ENCODE results near the gene DMRTC2. TPM values are rescaled to one million over a fixed set of nuclear protein-coding genes. Genes with fewer than 3 reads are reported as not detected.

DMRTC2 gene
- total RNA-seq, result not detected
- not detected for polyA plus RNA-seq

- Histone ChIP-seq H3K27ac (ENCODE audit: insufficient read depth, low read length, poor library complexity, severe bottlenecking) (no peak within 1 kb of the TSS), H3K27me3 (ENCODE audit: control insufficient read depth, insufficient read depth, low read length) (no peaks in the 10 kb centered on the region), H3K4me1 (ENCODE audit: control insufficient read depth, insufficient read depth, low read length, poor library complexity, severe bottlenecking) (no peaks in the 10 kb centered on the region), H3K4me3 (ENCODE audit: low read depth, low read length) (no peak within 1 kb of the TSS), H3K36me3 (ENCODE audit: control insufficient read depth, insufficient read depth, low read length) (no peaks in the 10 kb centered on the region), H3K9me3 (ENCODE audit: control insufficient read depth in 2 of 2, low read length in 2 of 2) (no peaks in the 10 kb centered on the region)
- H3K9me3 Mint-ChIP-seq, result no peaks in the 10 kb centered on the region
- H3K4me3 Mint-ChIP-seq, result no peak within 1 kb of the TSS
- no peak within 1 kb of the TSS for H3K27ac Mint-ChIP-seq
- ATAC-seq (ENCODE audit: low read depth in 2 of 2) (no peak), DNase-seq (no peak)
- H3K4me1 Mint-ChIP-seq, result no peaks in the 10 kb centered on the region
- peaks cover 17% of the 10 kb centered on the region for H3K27me3 Mint-ChIP-seq
- no peaks in the 10 kb centered on the region for H3K36me3 Mint-ChIP-seq
Measured at GRCh38 chr19:41845001-41845050, at the start of gene DMRTC2. Gene DMRTC2, plus strand, starts transcription at chr19:41845042. Its CDS starts 2,387 bp downstream, at chr19:41847429.

GRCh38 chr19:41796362-41796761 is 48.5 kb upstream of the DMRTC2 start, which contains the start of gene CEACAM3:
Gene CEACAM3, plus strand, starts transcription at chr19:41796587. Its CDS starts 91 bp downstream, at chr19:41796678.
- Histone ChIP-seq H3K4me3 (ENCODE audit: low read depth, low read length) (no peak within 1 kb of the TSS), H3K9me3 (ENCODE audit: control insufficient read depth in 2 of 2, low read length in 2 of 2) (no peaks in the 10 kb centered on the region), H3K4me1 (ENCODE audit: control insufficient read depth, insufficient read depth, low read length, poor library complexity, severe bottlenecking) (no peaks in the 10 kb centered on the region), H3K27ac (ENCODE audit: insufficient read depth, low read length, poor library complexity, severe bottlenecking) (no peak within 1 kb of the TSS), H3K36me3 (ENCODE audit: control insufficient read depth, insufficient read depth, low read length) (no peaks in the 10 kb centered on the region), H3K27me3 (ENCODE audit: control insufficient read depth, insufficient read depth, low read length) (peaks cover 5% of the 10 kb centered on the region)
- H3K27me3 Mint-ChIP-seq, result peaks cover 33% of the 10 kb centered on the region
- ATAC-seq (ENCODE audit: low read depth in 2 of 2) (no peak), DNase-seq (no peak)
- no peak within 1 kb of the TSS for H3K27ac Mint-ChIP-seq
- peaks cover 0 to 2% (median 0%) of the 10 kb centered on the region in 7 donors for H3K9me3 Mint-ChIP-seq
- H3K36me3 Mint-ChIP-seq, result no peaks in the 10 kb centered on the region
- H3K4me1 Mint-ChIP-seq, result peaks cover 0 to 8% (median 2%) of the 10 kb centered on the region in 4 donors
- H3K4me3 Mint-ChIP-seq, result no peak within 1 kb of the TSS

DNA sequence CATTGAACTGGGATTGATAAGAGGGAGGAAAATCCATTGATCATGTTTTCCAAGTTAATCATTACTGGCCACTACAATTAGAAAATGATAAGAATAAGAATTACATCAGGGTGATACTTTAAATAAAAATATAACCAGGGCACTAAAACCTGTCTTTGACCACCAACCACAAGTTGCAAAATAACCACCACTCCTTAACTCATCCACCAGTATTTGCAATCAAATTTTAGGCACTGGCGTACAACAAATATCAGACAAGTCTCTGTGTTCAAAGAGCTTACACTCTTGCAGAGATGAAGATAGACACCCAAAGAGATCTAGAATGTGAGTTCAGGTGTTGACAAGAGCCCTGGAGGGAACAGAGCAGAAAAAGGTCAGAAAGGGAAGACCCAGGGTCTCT is 47.9 kb upstream of the DMRTC2 start:
- H3K4me3 ChIP-seq (ENCODE audit: low read depth, low read length), result no peak overlapping the region
- Mint-ChIP-seq H3K4me3 (no peak overlapping the region), H3K27me3 (peaks cover 35% of the 10 kb centered on the region), H3K27ac (no peak overlapping the region), H3K36me3 (no peaks in the 10 kb centered on the region), H3K9me3 (peaks cover 0 to 2% (median 0%) of the 10 kb centered on the region in 7 donors), H3K4me1 (peaks cover 0 to 8% (median 2%) of the 10 kb centered on the region in 4 donors)
- no peaks in the 10 kb centered on the region for H3K4me1 ChIP-seq (ENCODE audit: control insufficient read depth, insufficient read depth, low read length, poor library complexity, severe bottlenecking)
- DNase-seq (no peak), ATAC-seq (ENCODE audit: low read depth in 2 of 2) (no peak)
- no peak overlapping the region for H3K27ac ChIP-seq (ENCODE audit: insufficient read depth, low read length, poor library complexity, severe bottlenecking)
- H3K36me3 ChIP-seq (ENCODE audit: control insufficient read depth, insufficient read depth, low read length), result no peaks in the 10 kb centered on the region
- H3K27me3 ChIP-seq (ENCODE audit: control insufficient read depth, insufficient read depth, low read length), result peaks cover 7% of the 10 kb centered on the region
- no peaks in the 10 kb centered on the region for H3K9me3 ChIP-seq (ENCODE audit: control insufficient read depth in 2 of 2, low read length in 2 of 2)

DNA sequence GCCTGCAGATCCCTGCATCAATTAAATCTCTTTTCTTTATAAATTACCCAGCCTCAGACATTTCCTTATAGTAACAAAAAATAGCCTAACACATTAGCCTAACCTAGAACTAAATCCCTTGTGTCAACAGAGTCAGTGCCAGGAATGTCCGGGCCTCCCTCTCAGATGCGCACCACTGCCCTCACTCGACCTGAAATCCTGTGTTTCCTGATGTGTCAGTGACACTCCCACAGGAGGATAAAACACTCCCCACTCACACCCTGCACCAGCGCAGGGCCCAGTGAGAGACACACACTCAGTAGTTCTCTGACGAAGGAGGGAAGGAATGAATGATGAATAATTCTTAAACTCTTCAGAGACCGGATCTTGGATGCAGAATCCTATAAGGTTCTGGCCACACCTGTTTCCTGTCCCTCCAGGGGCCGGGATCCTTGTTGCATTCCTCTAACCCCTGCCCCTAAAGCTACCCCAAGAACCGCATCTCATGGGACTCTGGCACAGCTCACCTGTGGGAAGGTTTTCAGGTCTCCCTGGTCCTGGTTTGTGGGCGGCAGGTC is 45.3 kb upstream of the DMRTC2 start:
- H3K36me3 ChIP-seq (ENCODE audit: control insufficient read depth, insufficient read depth, low read length), result no peaks in the 10 kb centered on the region
- no peaks in the 10 kb centered on the region for H3K9me3 ChIP-seq (ENCODE audit: control insufficient read depth in 2 of 2, low read length in 2 of 2)
- H3K27ac Mint-ChIP-seq, result no peak overlapping the region
- no peak for ATAC-seq (ENCODE audit: low read depth in 2 of 2)
- H3K36me3 Mint-ChIP-seq, result no peaks in the 10 kb centered on the region
- no peak overlapping the region for H3K4me3 Mint-ChIP-seq
- H3K27me3 ChIP-seq (ENCODE audit: control insufficient read depth, insufficient read depth, low read length), result peaks cover 3% of the 10 kb centered on the region
- peaks cover 0 to 19% (median 5%) of the 10 kb centered on the region in 4 donors for H3K4me1 Mint-ChIP-seq
- H3K27me3 Mint-ChIP-seq, result peaks cover 34% of the 10 kb centered on the region
- H3K9me3 Mint-ChIP-seq, result no peaks in the 10 kb centered on the region
- no peak for DNase-seq
- no peaks in the 10 kb centered on the region for H3K4me1 ChIP-seq (ENCODE audit: control insufficient read depth, insufficient read depth, low read length, poor library complexity, severe bottlenecking)
- no peak overlapping the region for H3K27ac ChIP-seq (ENCODE audit: insufficient read depth, low read length, poor library complexity, severe bottlenecking)
- no peak overlapping the region for H3K4me3 ChIP-seq (ENCODE audit: low read depth, low read length)

- H3K4me3 ChIP-seq (ENCODE audit: low read depth, low read length), result no peak overlapping the region
- Mint-ChIP-seq H3K4me1 (peaks cover 0 to 26% (median 4%) of the 10 kb centered on the region in 4 donors), H3K9me3 (no peaks in the 10 kb centered on the region), H3K4me3 (no peak overlapping the region), H3K36me3 (no peaks in the 10 kb centered on the region), H3K27ac (peak overlapping the region in 1 of 3 donors; percentile 24), H3K27me3 (peaks cover 33% of the 10 kb centered on the region)
- no peaks in the 10 kb centered on the region for H3K36me3 ChIP-seq (ENCODE audit: control insufficient read depth, insufficient read depth, low read length)
- peaks cover 2% of the 10 kb centered on the region for H3K27me3 ChIP-seq (ENCODE audit: control insufficient read depth, insufficient read depth, low read length)
- DNase-seq (no peak), ATAC-seq (ENCODE audit: low read depth in 2 of 2) (no peak)
- H3K4me1 ChIP-seq (ENCODE audit: control insufficient read depth, insufficient read depth, low read length, poor library complexity, severe bottlenecking), result no peaks in the 10 kb centered on the region
- no peaks in the 10 kb centered on the region for H3K9me3 ChIP-seq (ENCODE audit: control insufficient read depth in 2 of 2, low read length in 2 of 2)
- H3K27ac ChIP-seq (ENCODE audit: insufficient read depth, low read length, poor library complexity, severe bottlenecking), result no peak overlapping the region
Measured at GRCh38 chr19:41801031-41801430, 43.8 kb upstream of the DMRTC2 start.

DNA sequence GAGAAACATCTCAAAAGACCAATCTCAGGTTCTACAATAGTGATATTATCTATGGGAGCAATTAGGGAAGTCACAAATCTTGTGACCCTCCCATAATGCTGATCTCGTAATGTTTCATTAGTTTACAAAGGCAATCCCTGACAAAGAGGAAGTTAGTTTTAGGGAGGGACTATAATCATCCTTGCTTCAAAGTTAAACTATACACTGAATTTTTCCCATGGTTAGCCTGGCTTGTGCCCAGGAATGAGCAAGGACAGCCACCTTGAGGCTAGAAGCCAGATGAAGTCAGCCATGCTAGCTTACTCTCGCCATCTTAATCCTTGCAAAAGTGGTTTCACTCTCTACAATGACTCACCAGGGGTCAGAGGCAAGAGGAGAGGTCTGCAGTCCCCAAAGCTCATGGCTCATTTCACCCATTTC is 43.0 kb upstream of the DMRTC2 start:
- H3K36me3 ChIP-seq (ENCODE audit: control insufficient read depth, insufficient read depth, low read length), result no peaks in the 10 kb centered on the region
- Mint-ChIP-seq H3K27me3 (peaks cover 33% of the 10 kb centered on the region), H3K36me3 (no peaks in the 10 kb centered on the region), H3K27ac (peak overlapping the region in 2 of 3 donors; percentile 24 to 35), H3K4me1 (peaks cover 0 to 26% (median 4%) of the 10 kb centered on the region in 4 donors), H3K4me3 (no peak overlapping the region), H3K9me3 (no peaks in the 10 kb centered on the region)
- peaks cover 2% of the 10 kb centered on the region for H3K27me3 ChIP-seq (ENCODE audit: control insufficient read depth, insufficient read depth, low read length)
- H3K4me1 ChIP-seq (ENCODE audit: control insufficient read depth, insufficient read depth, low read length, poor library complexity, severe bottlenecking), result no peaks in the 10 kb centered on the region
- no peaks in the 10 kb centered on the region for H3K9me3 ChIP-seq (ENCODE audit: control insufficient read depth in 2 of 2, low read length in 2 of 2)
- no peak overlapping the region for H3K4me3 ChIP-seq (ENCODE audit: low read depth, low read length)
- ATAC-seq (ENCODE audit: low read depth in 2 of 2) (peak; percentile 22 to 31), DNase-seq (no peak)
- no peak overlapping the region for H3K27ac ChIP-seq (ENCODE audit: insufficient read depth, low read length, poor library complexity, severe bottlenecking)

DNA sequence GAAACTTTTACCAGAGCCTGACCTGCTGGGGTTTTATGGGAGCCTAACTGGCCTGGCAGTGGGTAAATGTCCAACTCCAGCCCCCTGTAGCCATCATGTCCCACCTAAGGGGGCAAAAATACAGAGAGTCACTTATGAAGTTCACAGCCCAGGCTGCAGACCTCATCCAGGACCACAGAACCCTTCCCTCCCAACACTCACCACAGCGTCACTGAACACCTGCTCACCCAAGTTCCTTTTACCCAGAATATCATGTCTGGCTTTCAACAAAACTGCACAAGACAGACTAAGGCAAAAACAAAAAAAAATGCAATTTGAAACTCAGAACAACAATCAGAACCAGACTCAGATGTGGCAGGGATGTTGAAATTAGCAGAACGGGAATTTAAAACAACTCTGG is 42.1 kb upstream of the DMRTC2 start:
- ATAC-seq (ENCODE audit: low read depth in 2 of 2) (no peak), DNase-seq (no peak)
- Mint-ChIP-seq H3K4me1 (peaks cover 0 to 26% (median 4%) of the 10 kb centered on the region in 4 donors), H3K27me3 (peaks cover 28% of the 10 kb centered on the region), H3K4me3 (no peak overlapping the region), H3K27ac (no peak overlapping the region), H3K36me3 (no peaks in the 10 kb centered on the region), H3K9me3 (no peaks in the 10 kb centered on the region)
- no peaks in the 10 kb centered on the region for H3K4me1 ChIP-seq (ENCODE audit: control insufficient read depth, insufficient read depth, low read length, poor library complexity, severe bottlenecking)
- H3K27me3 ChIP-seq (ENCODE audit: control insufficient read depth, insufficient read depth, low read length), result peaks cover 2% of the 10 kb centered on the region
- H3K4me3 ChIP-seq (ENCODE audit: low read depth, low read length), result no peak overlapping the region
- no peaks in the 10 kb centered on the region for H3K9me3 ChIP-seq (ENCODE audit: control insufficient read depth in 2 of 2, low read length in 2 of 2)
- H3K36me3 ChIP-seq (ENCODE audit: control insufficient read depth, insufficient read depth, low read length), result no peaks in the 10 kb centered on the region
- H3K27ac ChIP-seq (ENCODE audit: insufficient read depth, low read length, poor library complexity, severe bottlenecking), result no peak overlapping the region

- ATAC-seq (ENCODE audit: low read depth in 2 of 2) (no peak), DNase-seq (no peak)
- Histone ChIP-seq H3K27ac (ENCODE audit: insufficient read depth, low read length, poor library complexity, severe bottlenecking) (no peak overlapping the region), H3K4me1 (ENCODE audit: control insufficient read depth, insufficient read depth, low read length, poor library complexity, severe bottlenecking) (no peaks in the 10 kb centered on the region), H3K4me3 (ENCODE audit: low read depth, low read length) (no peak overlapping the region), H3K9me3 (ENCODE audit: control insufficient read depth in 2 of 2, low read length in 2 of 2) (no peaks in the 10 kb centered on the region), H3K36me3 (ENCODE audit: control insufficient read depth, insufficient read depth, low read length) (no peaks in the 10 kb centered on the region), H3K27me3 (ENCODE audit: control insufficient read depth, insufficient read depth, low read length) (peaks cover 2% of the 10 kb centered on the region)
- Mint-ChIP-seq H3K27me3 (peaks cover 25% of the 10 kb centered on the region), H3K4me3 (peak overlapping the region in 1 of 4 donors; percentile 16), H3K4me1 (peaks cover 0 to 26% (median 4%) of the 10 kb centered on the region in 4 donors), H3K9me3 (no peaks in the 10 kb centered on the region), H3K36me3 (no peaks in the 10 kb centered on the region), H3K27ac (peak overlapping the region in 1 of 3 donors; percentile 76)
Measured at GRCh38 chr19:41804336-41804735, 40.5 kb upstream of the DMRTC2 start.
